ENCODE measurements around the gene PSRC1. TPM values are rescaled to one million over a fixed set of nuclear protein-coding genes. Genes with fewer than 3 reads are reported as not detected.

The PSRC1 gene
- total RNA-seq = 35.4 and 42.1 TPM in 2 replicates

DNA sequence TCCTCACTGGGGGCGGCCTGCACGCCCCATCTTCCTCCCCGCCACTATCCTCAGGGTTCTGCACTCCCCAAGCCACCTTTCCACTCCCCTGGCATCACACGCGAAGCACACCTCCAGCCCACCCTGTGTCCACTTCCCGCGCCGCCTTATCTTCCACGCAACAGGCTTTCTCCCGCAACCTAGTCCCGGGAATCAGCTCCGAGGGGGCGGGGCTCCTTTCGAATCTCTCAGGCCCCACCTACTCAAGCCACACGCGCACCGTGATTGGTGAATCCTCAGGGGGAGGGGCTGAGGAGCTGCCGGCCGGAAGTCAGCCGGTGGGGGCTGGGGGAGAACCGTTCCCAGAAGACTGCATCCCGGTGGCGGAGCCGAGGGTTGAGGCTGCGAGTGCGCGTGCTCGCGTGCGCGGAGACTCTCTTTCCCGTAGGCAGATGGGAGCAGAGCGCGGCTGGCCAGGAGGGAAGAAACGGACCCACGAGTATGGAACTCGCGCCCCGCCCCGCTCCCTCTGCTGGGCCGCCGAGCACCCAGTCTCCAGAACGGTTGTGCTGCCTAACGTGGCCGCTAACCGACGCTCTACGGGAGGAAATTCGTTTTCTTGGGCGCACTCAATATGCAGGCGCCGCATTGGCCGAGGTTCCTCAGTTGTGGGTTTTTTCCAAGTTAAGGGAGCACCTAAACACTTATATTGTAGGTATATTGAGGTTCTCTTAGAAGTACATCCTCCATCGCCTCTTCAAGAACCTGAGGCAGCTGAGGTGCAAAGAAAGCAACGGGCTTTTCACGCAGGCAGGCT, at the start of gene PSRC1:
PSRC1 (minus strand) TSS at position 194 of the 796 bp plus-strand sequence.

GRCh38 chr1:109306832-109307273, 23.9 kb upstream of the PSRC1 start, which contains the start of gene MYBPHL:
Gene MYBPHL (minus strand): TSS chr1:109307011. CDS start chr1:109306991, 20 bp downstream.

DNA sequence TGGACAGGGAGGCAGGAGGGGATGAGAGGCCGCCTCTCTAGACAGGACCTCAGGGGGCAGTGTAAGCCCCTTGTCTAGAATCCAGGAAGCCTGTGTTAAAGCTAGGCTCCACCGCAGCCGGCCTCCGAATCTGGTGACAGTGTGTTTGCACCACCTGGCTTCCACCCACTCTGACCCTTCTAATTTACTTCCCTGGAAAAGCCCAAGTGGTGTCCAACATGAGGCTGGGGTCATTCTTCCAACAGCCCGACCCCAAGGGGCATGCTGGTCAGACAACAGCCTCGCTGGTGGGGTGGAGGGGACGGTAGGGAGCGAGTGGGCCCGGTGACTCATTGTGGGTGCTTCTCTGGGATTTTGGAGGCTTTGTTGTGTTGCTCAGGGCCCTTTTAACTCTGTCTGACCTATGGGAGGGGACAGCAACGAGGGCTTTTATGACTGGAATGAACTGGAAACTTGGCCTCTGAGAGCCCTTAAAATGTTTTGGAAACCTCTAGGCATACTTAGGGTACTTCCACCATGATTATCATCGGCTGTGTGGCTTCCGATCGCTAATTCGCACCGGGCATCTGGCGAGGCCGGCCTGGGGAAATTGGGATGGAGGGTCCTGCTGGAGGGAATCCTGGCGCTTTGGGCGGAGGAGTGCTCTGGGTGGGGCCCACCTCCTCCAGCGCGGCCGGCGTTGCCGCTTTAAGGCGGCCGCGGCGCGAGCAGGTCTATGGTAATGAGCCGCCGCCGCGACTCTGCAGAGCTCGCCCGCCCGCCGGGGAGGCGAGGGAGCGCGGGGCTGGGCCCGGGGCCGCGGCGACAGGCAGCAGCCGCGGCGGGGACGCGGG, 33.9 kb downstream of the PSRC1 start, which contains the start of gene CELSR2:
CELSR2 (plus strand) TSS at position 743 of the 833 bp plus-strand sequence. CDS start 541 bp downstream, outside the sequence.

Other genes starting within 250 kb of the PSRC1 start
- gene WDR47, start 241.0 kb downstream of the PSRC1 start, total RNA-seq = 8.4 and 10.6 TPM in 2 replicates
- 36.9 and 50.3 TPM in 2 replicates for gene TAF13, start 207.1 kb downstream of the PSRC1 start, total RNA-seq
- 21.0 and 33.8 TPM in 2 replicates for gene TMEM167B, start 192.4 kb downstream of the PSRC1 start, total RNA-seq
- gene ELAPOR1, start 169.0 kb downstream of the PSRC1 start, total RNA-seq = 0.18 and 0.29 TPM in 2 replicates
- gene SARS1, start 69.2 kb downstream of the PSRC1 start, total RNA-seq = 355 and 398 TPM in 2 replicates
- gene CELSR2, start 33.6 kb downstream of the PSRC1 start, total RNA-seq = 0.29 and 0.35 TPM in 2 replicates
- gene MYBPHL, start 23.9 kb upstream of the PSRC1 start, total RNA-seq = not detected in 2 replicates
- 9.2 and 10.8 TPM in 2 replicates for gene SORT1, start 114.8 kb upstream of the PSRC1 start, total RNA-seq
- gene PSMA5, start 143.3 kb upstream of the PSRC1 start, total RNA-seq = 60.3 and 61.0 TPM in 2 replicates
- gene SYPL2, start 183.4 kb upstream of the PSRC1 start, total RNA-seq = 0.53 and 1.7 TPM in 2 replicates
- gene ATXN7L2, start 200.8 kb upstream of the PSRC1 start, total RNA-seq = 3.0 and 4.0 TPM in 2 replicates
- gene CYB561D1, start 210.9 kb upstream of the PSRC1 start, total RNA-seq = 5.5 and 6.1 TPM in 2 replicates
- 0.58 and 0.89 TPM in 2 replicates for gene AMIGO1, start 226.6 kb upstream of the PSRC1 start, total RNA-seq

All from myometrial cell (primary cell).